ENCODE results near the gene TAOK1.

The TAOK1 gene

GRCh38 chr17:29565643-29566472 lies 175.7 kb downstream of the TAOK1 start:
- no peak overlapping the region for H3K27ac ChIP-seq (ENCODE audit: low read depth, low read length)
- peaks cover 49% of the 10 kb centered on the region for H3K27me3 ChIP-seq (ENCODE audit: control insufficient read depth, insufficient read depth, low read length)
- peak overlapping the region; percentile 15 for H3K9ac ChIP-seq (ENCODE audit: low read length)
- H3K36me3 ChIP-seq (ENCODE audit: control insufficient read depth, insufficient read depth, low read length), result no peaks in the 10 kb centered on the region
- no peaks in the 10 kb centered on the region for H3K9me3 ChIP-seq (ENCODE audit: control insufficient read depth, insufficient read depth, low read depth, low read length)
- H3K4me1 ChIP-seq (ENCODE audit: control insufficient read depth, insufficient read depth, low read length), result peaks cover 12% of the 10 kb centered on the region
- peak overlapping the region; percentile 68 for H3K4me3 ChIP-seq (ENCODE audit: low read depth, low read length)

- Histone ChIP-seq H3K9me3 (ENCODE audit: control insufficient read depth, insufficient read depth, low read depth, low read length) (no peaks in the 10 kb centered on the region), H3K4me1 (ENCODE audit: control insufficient read depth, insufficient read depth, low read length) (peaks cover 12% of the 10 kb centered on the region), H3K27ac (ENCODE audit: low read depth, low read length) (no peak within 1 kb of the TSS), H3K4me3 (ENCODE audit: low read depth, low read length) (peak within 1 kb of the TSS; percentile 68), H3K9ac (ENCODE audit: low read length) (peak within 1 kb of the TSS; percentile 15), H3K36me3 (ENCODE audit: control insufficient read depth, insufficient read depth, low read length) (no peaks in the 10 kb centered on the region), H3K27me3 (ENCODE audit: control insufficient read depth, insufficient read depth, low read length) (peaks cover 53% of the 10 kb centered on the region)
Observed at GRCh38 chr17:29566473-29567303, 176.5 kb downstream of the TAOK1 start, which contains the start of gene ABHD15. Gene ABHD15, minus strand, starts transcription at chr17:29567037. Its CDS starts 71 bp downstream, at chr17:29566966.

GRCh38 chr17:29567304-29567553 lies 177.1 kb downstream of the TAOK1 start:
- H3K36me3 ChIP-seq (ENCODE audit: control insufficient read depth, insufficient read depth, low read length), result no peaks in the 10 kb centered on the region
- peak overlapping the region; percentile 9 for H3K9ac ChIP-seq (ENCODE audit: low read length)
- peaks cover 13% of the 10 kb centered on the region for H3K4me1 ChIP-seq (ENCODE audit: control insufficient read depth, insufficient read depth, low read length)
- no peaks in the 10 kb centered on the region for H3K9me3 ChIP-seq (ENCODE audit: control insufficient read depth, insufficient read depth, low read depth, low read length)
- H3K27ac ChIP-seq (ENCODE audit: low read depth, low read length), result no peak overlapping the region
- peaks cover 57% of the 10 kb centered on the region for H3K27me3 ChIP-seq (ENCODE audit: control insufficient read depth, insufficient read depth, low read length)
- H3K4me3 ChIP-seq (ENCODE audit: low read depth, low read length), result peak overlapping the region; percentile 66

GRCh38 chr17:29567554-29568330 lies 177.6 kb downstream of the TAOK1 start:
- peak overlapping the region; percentile 9 for H3K9ac ChIP-seq (ENCODE audit: low read length)
- H3K27me3 ChIP-seq (ENCODE audit: control insufficient read depth, insufficient read depth, low read length), result peaks cover 58% of the 10 kb centered on the region
- H3K36me3 ChIP-seq (ENCODE audit: control insufficient read depth, insufficient read depth, low read length), result no peaks in the 10 kb centered on the region
- no peaks in the 10 kb centered on the region for H3K9me3 ChIP-seq (ENCODE audit: control insufficient read depth, insufficient read depth, low read depth, low read length)
- H3K27ac ChIP-seq (ENCODE audit: low read depth, low read length), result no peak overlapping the region
- peak overlapping the region; percentile 66 for H3K4me3 ChIP-seq (ENCODE audit: low read depth, low read length)
- peaks cover 16% of the 10 kb centered on the region for H3K4me1 ChIP-seq (ENCODE audit: control insufficient read depth, insufficient read depth, low read length)

- H3K4me1 ChIP-seq (ENCODE audit: control insufficient read depth, insufficient read depth, low read length), result peaks cover 19% of the 10 kb centered on the region
- peak within 1 kb of the TSS; percentile 62 for H3K9ac ChIP-seq (ENCODE audit: low read length)
- peak within 1 kb of the TSS; percentile 82 for H3K4me3 ChIP-seq (ENCODE audit: low read depth, low read length)
- no peaks in the 10 kb centered on the region for H3K9me3 ChIP-seq (ENCODE audit: control insufficient read depth, insufficient read depth, low read depth, low read length)
- H3K27me3 ChIP-seq (ENCODE audit: control insufficient read depth, insufficient read depth, low read length), result peaks cover 56% of the 10 kb centered on the region
- no peak within 1 kb of the TSS for H3K27ac ChIP-seq (ENCODE audit: low read depth, low read length)
- H3K36me3 ChIP-seq (ENCODE audit: control insufficient read depth, insufficient read depth, low read length), result no peaks in the 10 kb centered on the region; the same call in 1 of the 2 replicates
Observed at GRCh38 chr17:29568331-29569244, 178.4 kb downstream of the TAOK1 start, which contains the start of gene TP53I13. Gene TP53I13, plus strand, starts transcription at chr17:29568701. Its CDS starts 58 bp downstream, at chr17:29568759.

GRCh38 chr17:29569245-29569950 lies 179.2 kb downstream of the TAOK1 start:
- H3K27ac ChIP-seq (ENCODE audit: low read depth, low read length), result no peak overlapping the region
- peak overlapping the region; percentile 62 for H3K9ac ChIP-seq (ENCODE audit: low read length)
- peaks cover 49% of the 10 kb centered on the region for H3K27me3 ChIP-seq (ENCODE audit: control insufficient read depth, insufficient read depth, low read length)
- peak overlapping the region; percentile 82 for H3K4me3 ChIP-seq (ENCODE audit: low read depth, low read length)
- H3K36me3 ChIP-seq (ENCODE audit: control insufficient read depth, insufficient read depth, low read length), result peaks cover 7% of the 10 kb centered on the region
- peaks cover 19% of the 10 kb centered on the region for H3K4me1 ChIP-seq (ENCODE audit: control insufficient read depth, insufficient read depth, low read length)
- H3K9me3 ChIP-seq (ENCODE audit: control insufficient read depth, insufficient read depth, low read depth, low read length), result no peaks in the 10 kb centered on the region

GRCh38 chr17:29570521-29570920 lies 180.4 kb downstream of the TAOK1 start:
- Histone ChIP-seq H3K27ac (ENCODE audit: low read depth, low read length) (no peak overlapping the region), H3K4me3 (ENCODE audit: low read depth, low read length) (no peak overlapping the region), H3K36me3 (ENCODE audit: control insufficient read depth, insufficient read depth, low read length) (peaks cover 18% of the 10 kb centered on the region), H3K27me3 (ENCODE audit: control insufficient read depth, insufficient read depth, low read length) (peaks cover 38% of the 10 kb centered on the region), H3K4me1 (ENCODE audit: control insufficient read depth, insufficient read depth, low read length) (peaks cover 18% of the 10 kb centered on the region), H3K9ac (ENCODE audit: low read length) (no peak overlapping the region), H3K9me3 (ENCODE audit: control insufficient read depth, insufficient read depth, low read depth, low read length) (no peaks in the 10 kb centered on the region)

GRCh38 chr17:29571486-29571882 lies 181.3 kb downstream of the TAOK1 start:
- Histone ChIP-seq H3K27ac (ENCODE audit: low read depth, low read length) (no peak overlapping the region), H3K4me1 (ENCODE audit: control insufficient read depth, insufficient read depth, low read length) (peaks cover 14% of the 10 kb centered on the region; the same call in 1 of the 2 replicates), H3K4me3 (ENCODE audit: low read depth, low read length) (no peak overlapping the region), H3K36me3 (ENCODE audit: control insufficient read depth, insufficient read depth, low read length) (peaks cover 28% of the 10 kb centered on the region), H3K9me3 (ENCODE audit: control insufficient read depth, insufficient read depth, low read depth, low read length) (no peaks in the 10 kb centered on the region), H3K27me3 (ENCODE audit: control insufficient read depth, insufficient read depth, low read length) (peaks cover 28% of the 10 kb centered on the region), H3K9ac (ENCODE audit: low read length) (no peak overlapping the region)

- no peak overlapping the region for H3K9ac ChIP-seq (ENCODE audit: low read length)
- H3K9me3 ChIP-seq (ENCODE audit: control insufficient read depth, insufficient read depth, low read depth, low read length), result no peaks in the 10 kb centered on the region
- peaks cover 24% of the 10 kb centered on the region for H3K27me3 ChIP-seq (ENCODE audit: control insufficient read depth, insufficient read depth, low read length)
- H3K4me1 ChIP-seq (ENCODE audit: control insufficient read depth, insufficient read depth, low read length), result peaks cover 14% of the 10 kb centered on the region; the same call in 1 of the 2 replicates
- H3K27ac ChIP-seq (ENCODE audit: low read depth, low read length), result no peak overlapping the region
- peaks cover 33% of the 10 kb centered on the region for H3K36me3 ChIP-seq (ENCODE audit: control insufficient read depth, insufficient read depth, low read length)
- peak overlapping the region; percentile 20; the same call in 1 of the 2 replicates for H3K4me3 ChIP-seq (ENCODE audit: low read depth, low read length)
Observed at GRCh38 chr17:29571883-29572681, 181.9 kb downstream of the TAOK1 start.

All from HUES6 (cell line).